Measurements from ENCODE around the gene ARL13B.

DNA sequence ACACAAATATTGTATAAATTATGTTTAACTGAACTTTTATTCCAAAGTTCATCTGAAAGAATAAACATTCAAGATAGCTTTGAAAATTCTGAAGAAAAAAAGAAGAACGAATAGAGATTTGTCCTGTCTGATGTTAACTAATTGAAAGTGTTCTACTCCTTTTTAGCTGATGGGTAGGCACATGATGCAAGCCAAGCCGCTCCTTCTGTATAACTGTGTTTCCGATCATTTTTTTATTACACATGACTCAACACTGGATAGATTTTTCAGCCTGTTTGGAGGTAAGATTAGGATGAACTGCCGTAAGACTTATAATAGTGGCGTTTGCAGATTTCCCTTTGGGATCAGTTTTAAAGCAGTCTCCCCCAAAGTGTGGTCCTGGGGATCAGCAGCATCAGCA is 101.9 kb downstream of the ARL13B start:
- TF ChIP-seq POLR2AphosphoS5 (IDR thresholded peaks at IDR 0.05; ENCODE audit: low read depth, low read length) (no peak), TAF1 (IDR thresholded peaks at IDR 0.05; ENCODE audit: low read depth, low read length) (no peak), POLR2A (IDR thresholded peaks at IDR 0.05; ENCODE audit: low read depth, low read length) (no peak), POU2F2 (IDR thresholded peaks at IDR 0.05; ENCODE audit: low read depth, low read length) (no peak)
